Measurements from ENCODE around the gene XRN1.

DNA sequence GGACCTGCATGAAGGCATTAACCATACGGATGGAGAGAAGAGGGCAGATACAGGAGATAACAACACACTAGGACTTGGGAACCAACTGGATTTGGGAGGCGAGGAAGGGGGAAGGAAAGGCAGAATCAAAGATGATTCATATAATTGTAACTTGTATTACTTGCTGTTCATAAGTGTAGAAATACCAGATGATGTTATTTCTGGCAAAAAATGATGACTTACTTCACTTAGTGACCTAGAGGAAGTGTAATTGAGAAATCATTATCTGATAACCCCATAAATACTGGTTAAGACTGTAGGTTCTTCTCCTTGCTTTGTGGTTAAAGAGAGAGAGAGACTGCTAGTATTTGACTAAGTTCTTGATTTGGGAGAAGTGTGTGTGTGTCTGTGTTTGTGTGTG is 172.0 kb downstream of the XRN1 start:
- no peak for TF ChIP-seq POLR2A (IDR thresholded peaks at IDR 0.05; ENCODE audit: low read length)
- no peak for TF ChIP-seq GATA1 (IDR thresholded peaks at IDR 0.05; ENCODE audit: low read depth, low read length)
